GM12874 (cell line): ENCODE measurements around the gene SP2.

Experiments used
- CTCF ChIP-seq: IDR thresholded peaks from 2 replicates; pipeline ENCODE4 v1.5.1; 2011; ENCODE audit warnings: low read depth, mild to moderate bottlenecking, control low read depth, low read length, moderate library complexity; ENCODE audit not compliant: insufficient read depth

SP2 gene

GRCh38 chr17:47862621-47863440 lies 33.2 kb upstream of the SP2 start:
- no peak for TF ChIP-seq CTCF

- TF ChIP-seq CTCF: no peak
Measured at GRCh38 chr17:47864791-47865216, 31.2 kb upstream of the SP2 start.

GRCh38 chr17:47866941-47867340 lies 29.1 kb upstream of the SP2 start:
- no peak for TF ChIP-seq CTCF

- TF ChIP-seq CTCF: no peak
Measured at GRCh38 chr17:47867813-47868533, 28.1 kb upstream of the SP2 start.

GRCh38 chr17:47869114-47869513 lies 26.9 kb upstream of the SP2 start:
- no peak for TF ChIP-seq CTCF

GRCh38 chr17:47870056-47870455 lies 26.0 kb upstream of the SP2 start:
- no peak for TF ChIP-seq CTCF

- no peak for TF ChIP-seq CTCF
Measured at GRCh38 chr17:47871048-47871447, 25.0 kb upstream of the SP2 start.
